ENCODE data around the gene TMEM69. TPM values are rescaled to one million over a fixed set of nuclear protein-coding genes. Genes with fewer than 3 reads are reported as not detected.
"Not testable (repeated sequence)": the region's sequence is repeated elsewhere in the genome, so short reads cannot be mapped to it uniquely, and the experiment has no call there.

The TMEM69 gene
- total and polyA plus RNA-seq, 2 experiments from 2014 or later, result 59.7 to 62.4 TPM

- DNase-seq (ENCODE audit: low spot score) (no peak), ATAC-seq (no peak)
- Mint-ChIP-seq H3K27ac (no peak overlapping the region), H3K9me3 (peaks cover 3% of the 10 kb centered on the region; the same call in 2 of the 3 replicates), H3K4me1 (no peaks in the 10 kb centered on the region), H3K27me3 (ENCODE audit: insufficient read depth, low read depth, poor library complexity) (peaks cover 3% of the 10 kb centered on the region), H3K36me3 (ENCODE audit: low read depth) (peaks cover 11% of the 10 kb centered on the region; the same call in 2 of the 3 replicates), H3K4me3 (no peak overlapping the region)
- Histone ChIP-seq H3K4me3 (no peak overlapping the region), H3K4me1 (ENCODE audit: insufficient read depth) (no peaks in the 10 kb centered on the region), H3K27me3 (ENCODE audit: insufficient read depth) (no peaks in the 10 kb centered on the region), H2AFZ (no peak overlapping the region), H3K36me3 (ENCODE audit: insufficient read depth) (no peaks in the 10 kb centered on the region), H4K20me1 (replicated peaks; ENCODE audit: insufficient read depth) (no peaks in the 10 kb centered on the region), H3K9me2 (ENCODE audit: insufficient read depth) (no peaks in the 10 kb centered on the region), H3K4me2 (no peak overlapping the region), H3F3A (replicated peaks; ENCODE audit: low read depth) (no peaks in the 10 kb centered on the region), H3K79me2 (replicated peaks; ENCODE audit: insufficient read depth) (no peaks in the 10 kb centered on the region), H3K27ac (ENCODE audit: low read depth) (no peak overlapping the region)
- TF ChIP-seq CREB1 (CRISPR knock-in tag; IDR thresholded peaks at IDR 0.05; ENCODE audit: low read depth) (no peak), REST (IDR thresholded peaks at IDR 0.05; ENCODE audit: unreplicated experiment) (no peak), EZH2 (IDR thresholded peaks at IDR 0.05; ENCODE audit: low read depth, unreplicated experiment) (no peak), ZNF331 (CRISPR knock-in tag; IDR thresholded peaks at IDR 0.05; ENCODE audit: low read depth) (no peak), NANOG (IDR thresholded peaks at IDR 0.05; ENCODE audit: borderline replicate concordance) (no peak), JUNB (IDR thresholded peaks at IDR 0.05; ENCODE audit: unreplicated experiment) (no peak), STAT1 (IDR thresholded peaks at IDR 0.05; ENCODE audit: unreplicated experiment) (no peak), CTCF (conservative IDR thresholded peaks at IDR 0.05; ENCODE audit: low read depth in 2 of 2) (no peak), POLR2AphosphoS5 (IDR thresholded peaks at IDR 0.05; ENCODE audit: low read depth) (no peak), ZNF114 (CRISPR knock-in tag; IDR thresholded peaks at IDR 0.05) (no peak)
- TF ChIP-seq, protein P1, sequence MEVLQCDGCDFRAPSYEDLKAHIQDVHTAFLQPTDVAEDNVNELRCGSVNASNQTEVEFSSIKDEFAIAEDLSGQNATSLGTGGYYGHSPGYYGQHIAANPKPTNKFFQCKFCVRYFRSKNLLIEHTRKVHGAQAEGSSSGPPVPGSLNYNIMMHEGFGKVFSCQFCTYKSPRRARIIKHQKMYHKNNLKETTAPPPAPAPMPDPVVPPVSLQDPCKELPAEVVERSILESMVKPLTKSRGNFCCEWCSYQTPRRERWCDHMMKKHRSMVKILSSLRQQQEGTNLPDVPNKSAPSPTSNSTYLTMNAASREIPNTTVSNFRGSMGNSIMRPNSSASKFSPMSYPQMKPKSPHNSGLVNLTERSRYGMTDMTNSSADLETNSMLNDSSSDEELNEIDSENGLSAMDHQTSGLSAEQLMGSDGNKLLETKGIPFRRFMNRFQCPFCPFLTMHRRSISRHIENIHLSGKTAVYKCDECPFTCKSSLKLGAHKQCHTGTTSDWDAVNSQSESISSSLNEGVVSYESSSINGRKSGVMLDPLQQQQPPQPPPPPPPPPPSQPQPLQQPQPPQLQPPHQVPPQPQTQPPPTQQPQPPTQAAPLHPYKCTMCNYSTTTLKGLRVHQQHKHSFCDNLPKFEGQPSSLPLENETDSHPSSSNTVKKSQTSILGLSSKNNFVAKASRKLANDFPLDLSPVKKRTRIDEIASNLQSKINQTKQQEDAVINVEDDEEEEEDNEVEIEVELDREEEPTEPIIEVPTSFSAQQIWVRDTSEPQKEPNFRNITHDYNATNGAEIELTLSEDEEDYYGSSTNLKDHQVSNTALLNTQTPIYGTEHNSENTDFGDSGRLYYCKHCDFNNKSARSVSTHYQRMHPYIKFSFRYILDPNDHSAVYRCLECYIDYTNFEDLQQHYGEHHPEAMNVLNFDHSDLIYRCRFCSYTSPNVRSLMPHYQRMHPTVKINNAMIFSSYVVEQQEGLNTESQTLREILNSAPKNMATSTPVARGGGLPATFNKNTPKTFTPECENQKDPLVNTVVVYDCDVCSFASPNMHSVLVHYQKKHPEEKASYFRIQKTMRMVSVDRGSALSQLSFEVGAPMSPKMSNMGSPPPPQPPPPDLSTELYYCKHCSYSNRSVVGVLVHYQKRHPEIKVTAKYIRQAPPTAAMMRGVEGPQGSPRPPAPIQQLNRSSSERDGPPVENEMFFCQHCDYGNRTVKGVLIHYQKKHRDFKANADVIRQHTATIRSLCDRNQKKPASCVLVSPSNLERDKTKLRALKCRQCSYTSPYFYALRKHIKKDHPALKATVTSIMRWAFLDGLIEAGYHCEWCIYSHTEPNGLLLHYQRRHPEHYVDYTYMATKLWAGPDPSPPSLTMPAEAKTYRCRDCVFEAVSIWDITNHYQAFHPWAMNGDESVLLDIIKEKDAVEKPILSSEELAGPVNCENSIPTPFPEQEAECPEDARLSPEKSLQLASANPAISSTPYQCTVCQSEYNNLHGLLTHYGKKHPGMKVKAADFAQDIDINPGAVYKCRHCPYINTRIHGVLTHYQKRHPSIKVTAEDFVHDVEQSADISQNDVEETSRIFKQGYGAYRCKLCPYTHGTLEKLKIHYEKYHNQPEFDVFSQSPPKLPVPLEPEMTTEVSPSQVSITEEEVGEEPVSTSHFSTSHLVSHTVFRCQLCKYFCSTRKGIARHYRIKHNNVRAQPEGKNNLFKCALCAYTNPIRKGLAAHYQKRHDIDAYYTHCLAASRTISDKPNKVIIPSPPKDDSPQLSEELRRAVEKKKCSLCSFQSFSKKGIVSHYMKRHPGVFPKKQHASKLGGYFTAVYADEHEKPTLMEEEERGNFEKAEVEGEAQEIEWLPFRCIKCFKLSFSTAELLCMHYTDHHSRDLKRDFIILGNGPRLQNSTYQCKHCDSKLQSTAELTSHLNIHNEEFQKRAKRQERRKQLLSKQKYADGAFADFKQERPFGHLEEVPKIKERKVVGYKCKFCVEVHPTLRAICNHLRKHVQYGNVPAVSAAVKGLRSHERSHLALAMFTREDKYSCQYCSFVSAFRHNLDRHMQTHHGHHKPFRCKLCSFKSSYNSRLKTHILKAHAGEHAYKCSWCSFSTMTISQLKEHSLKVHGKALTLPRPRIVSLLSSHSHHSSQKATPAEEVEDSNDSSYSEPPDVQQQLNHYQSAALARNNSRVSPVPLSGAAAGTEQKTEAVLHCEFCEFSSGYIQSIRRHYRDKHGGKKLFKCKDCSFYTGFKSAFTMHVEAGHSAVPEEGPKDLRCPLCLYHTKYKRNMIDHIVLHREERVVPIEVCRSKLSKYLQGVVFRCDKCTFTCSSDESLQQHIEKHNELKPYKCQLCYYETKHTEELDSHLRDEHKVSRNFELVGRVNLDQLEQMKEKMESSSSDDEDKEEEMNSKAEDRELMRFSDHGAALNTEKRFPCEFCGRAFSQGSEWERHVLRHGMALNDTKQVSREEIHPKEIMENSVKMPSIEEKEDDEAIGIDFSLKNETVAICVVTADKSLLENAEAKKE (CRISPR knock-in tag; IDR thresholded peaks at IDR 0.05), result no peak
These were observed 35.4 kb downstream of the TMEM69 start for GRCh38 chr1:45723248-45723930.

DNA sequence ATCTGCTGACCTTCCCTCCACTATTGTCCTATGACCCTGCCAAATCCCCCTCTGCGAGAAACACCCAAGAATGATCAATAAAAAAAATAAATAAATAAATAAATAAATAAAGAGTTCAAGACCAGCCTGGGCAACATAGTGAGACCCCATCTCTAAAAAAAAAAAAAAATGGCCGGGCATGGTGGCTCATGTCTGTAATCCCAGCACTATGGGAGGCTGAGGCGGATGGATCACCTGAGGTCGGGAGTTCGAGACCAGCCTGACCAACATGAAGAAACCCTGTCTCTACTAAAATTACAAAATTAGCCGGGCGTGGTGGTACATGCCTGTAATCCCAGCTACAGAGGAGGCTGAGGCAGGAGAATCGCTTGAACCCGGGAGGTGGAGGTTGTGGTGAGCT, 38.0 kb downstream of the TMEM69 start:
- ATAC-seq; H2AFZ ChIP-seq; H3K4me3 ChIP-seq; H3K36me3 ChIP-seq (ENCODE audit: insufficient read depth); H3K79me2 ChIP-seq (replicated peaks; ENCODE audit: insufficient read depth); H3F3A ChIP-seq (replicated peaks; ENCODE audit: low read depth); DNase-seq (ENCODE audit: low spot score); H4K20me1 ChIP-seq (replicated peaks; ENCODE audit: insufficient read depth); H3K27ac Mint-ChIP-seq; H3K27ac ChIP-seq (ENCODE audit: low read depth); H3K4me3 Mint-ChIP-seq; H3K9me2 ChIP-seq (ENCODE audit: insufficient read depth); H3K27me3 ChIP-seq (ENCODE audit: insufficient read depth); H3K4me1 ChIP-seq (ENCODE audit: insufficient read depth); H3K9me3 Mint-ChIP-seq; H3K27me3 Mint-ChIP-seq (ENCODE audit: insufficient read depth, low read depth, poor library complexity); H3K4me2 ChIP-seq: not testable (repeated sequence)
- Mint-ChIP-seq H3K36me3 (ENCODE audit: low read depth) (peaks cover 11% of the 10 kb centered on the region; the same call in 2 of the 3 replicates), H3K4me1 (peaks cover 10% of the 10 kb centered on the region)
